DMS153 (cell line): Measurements from ENCODE around the gene CTIF.
"Not testable (repeated sequence)": the region's sequence is repeated elsewhere in the genome, so short reads cannot be mapped to it uniquely, and the experiment has no call there.

ENCODE experiments used
- DNase-seq: peaks from one replicate; lab custom pipeline; 2025; lab: John Stamatoyannopoulos, UW

CTIF gene

DNA sequence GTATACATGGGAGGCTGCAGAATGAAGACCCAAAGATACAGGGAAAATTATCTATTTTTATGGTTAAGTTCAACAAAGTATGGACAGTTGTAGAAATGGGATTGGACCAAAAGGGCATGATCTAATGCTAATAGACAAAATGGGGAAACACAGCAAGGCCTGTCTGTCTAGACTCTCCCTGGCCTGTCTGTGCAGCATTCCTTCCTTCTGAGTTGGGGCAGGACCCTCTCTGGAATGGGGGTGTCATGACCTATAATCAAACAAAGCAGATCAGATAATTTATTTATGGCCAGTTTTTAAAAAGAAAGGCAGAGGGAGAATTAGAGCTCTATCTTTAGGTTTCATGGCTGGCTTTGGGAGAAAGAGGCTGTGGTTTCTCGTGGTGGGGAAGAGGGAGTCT lies 104.4 kb downstream of the CTIF start:
- DNase-seq: no peak

DNA sequence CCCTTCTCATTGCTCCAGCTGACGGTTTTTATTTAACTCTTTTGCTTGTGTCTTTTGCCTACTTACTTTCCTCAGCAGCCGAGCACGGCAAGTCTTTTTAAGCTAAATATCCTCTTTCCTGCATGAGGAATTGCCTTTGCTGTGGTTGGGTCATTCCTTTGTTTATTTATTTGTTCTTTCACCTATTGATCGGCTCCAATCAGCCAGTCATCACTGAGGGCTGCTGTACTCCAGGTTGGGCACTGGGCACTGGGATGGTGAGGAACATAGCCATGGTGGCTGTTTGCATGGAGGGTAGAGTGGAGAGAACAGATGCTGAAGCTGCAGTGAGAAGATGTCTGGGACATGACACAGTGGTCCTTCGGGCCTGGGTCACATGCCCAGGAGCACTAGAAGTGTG lies 105.2 kb downstream of the CTIF start:
- no peak for DNase-seq

DNA sequence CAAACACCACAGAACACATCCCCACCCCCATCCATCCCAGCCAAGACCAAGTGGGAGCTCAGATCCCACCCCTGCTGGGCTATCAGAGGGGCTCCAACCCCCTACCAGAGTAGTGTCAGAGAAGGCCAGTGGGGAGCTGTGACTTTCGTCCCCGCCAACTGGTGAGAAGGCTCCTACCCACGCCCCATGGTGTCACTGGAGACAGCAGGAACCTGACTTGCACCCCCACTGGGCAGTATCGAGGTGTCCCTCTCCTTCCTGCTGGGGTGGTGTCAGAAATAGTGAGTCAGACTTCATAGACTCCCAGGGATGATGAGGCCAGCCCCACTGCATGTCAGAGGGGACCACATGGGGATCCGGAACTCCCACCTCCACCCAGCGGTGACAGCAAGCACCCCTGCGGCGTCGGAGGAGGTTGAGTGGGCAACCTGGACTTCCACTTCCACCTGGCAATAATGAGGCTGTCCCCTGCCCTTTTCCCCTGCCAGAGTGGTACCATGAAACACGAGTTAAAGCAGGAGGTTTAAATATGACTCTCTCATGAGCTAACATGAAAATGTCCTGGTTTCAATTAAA lies 106.7 kb downstream of the CTIF start:
- DNase-seq: no peak

DNA sequence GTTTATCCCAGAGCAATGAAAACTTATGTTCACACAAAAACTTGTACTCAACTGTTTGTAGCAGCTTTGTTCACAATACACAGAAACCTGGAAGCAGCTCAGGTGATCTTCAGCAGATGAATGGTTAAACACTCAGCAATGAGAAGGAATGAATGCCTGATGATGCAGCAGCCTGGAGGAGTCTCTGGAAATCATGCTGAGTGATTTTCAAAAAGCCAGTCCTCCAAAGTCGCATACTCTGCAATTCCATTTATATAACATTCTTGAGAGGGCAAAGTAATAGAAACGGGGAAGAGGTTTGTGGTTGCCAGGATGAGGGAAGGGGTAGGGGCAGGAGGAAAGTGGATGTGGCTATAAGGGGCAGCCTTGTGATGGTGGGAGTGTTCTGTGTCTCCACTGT lies 108.1 kb downstream of the CTIF start:
- DNase-seq: no peak

DNA sequence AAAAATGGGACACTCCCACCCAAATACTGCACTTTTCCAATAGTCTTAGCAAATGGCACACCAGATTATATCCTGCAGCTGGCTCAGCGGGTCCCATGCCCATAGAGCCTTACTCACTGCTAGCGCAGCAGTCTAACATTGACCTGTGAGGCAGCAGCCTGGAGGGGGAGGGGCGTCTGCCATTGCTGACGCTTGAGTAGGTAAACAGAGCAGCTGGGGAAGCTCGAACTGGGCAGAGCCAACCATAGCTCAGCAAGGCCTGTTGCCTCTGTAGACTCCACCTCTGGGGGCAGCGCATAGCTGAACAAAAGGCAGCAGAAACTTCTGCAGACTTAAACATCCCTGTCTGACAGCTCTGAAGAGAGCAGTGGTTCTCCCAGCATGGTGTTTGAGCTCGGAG lies 110.4 kb downstream of the CTIF start:
- peak; percentile 33 for DNase-seq

DNA sequence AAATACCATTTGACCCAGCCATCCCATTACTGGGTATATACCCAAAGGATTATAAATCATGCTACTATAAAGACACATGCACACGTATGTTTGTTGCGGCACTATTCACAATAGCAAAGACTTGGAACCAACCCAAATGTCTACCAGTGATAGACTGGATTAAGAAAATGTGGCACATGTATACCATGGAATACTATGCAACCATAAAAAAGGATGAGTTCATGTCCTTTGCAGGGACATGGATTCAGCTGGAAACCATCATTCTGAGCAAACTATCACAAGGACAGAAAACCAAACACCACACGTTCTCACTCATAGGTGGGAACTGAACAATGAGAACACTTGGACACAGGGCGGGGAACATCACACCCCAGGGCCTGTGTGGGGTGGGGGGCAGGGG lies 115.8 kb downstream of the CTIF start:
- DNase-seq: not testable (repeated sequence)

DNA sequence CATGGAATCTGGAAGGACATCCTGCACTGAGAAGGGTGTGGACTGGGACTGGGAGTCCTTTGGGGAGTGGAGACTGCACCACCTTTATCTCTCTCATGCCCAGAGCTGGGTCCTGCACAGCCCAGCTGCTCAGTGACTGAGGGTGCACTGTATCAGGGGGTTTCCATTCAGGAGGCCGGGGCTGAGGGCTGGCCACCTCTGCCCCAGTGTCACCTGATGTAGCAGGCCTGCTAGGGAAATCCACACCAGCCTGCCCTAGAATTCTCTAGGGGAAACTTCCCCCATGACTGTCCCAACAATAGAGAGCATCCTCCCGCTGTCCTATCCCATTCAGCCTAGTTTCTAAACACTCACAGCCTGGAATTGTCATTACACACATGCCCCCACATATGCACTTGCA lies 116.7 kb downstream of the CTIF start:
- no peak for DNase-seq

DNA sequence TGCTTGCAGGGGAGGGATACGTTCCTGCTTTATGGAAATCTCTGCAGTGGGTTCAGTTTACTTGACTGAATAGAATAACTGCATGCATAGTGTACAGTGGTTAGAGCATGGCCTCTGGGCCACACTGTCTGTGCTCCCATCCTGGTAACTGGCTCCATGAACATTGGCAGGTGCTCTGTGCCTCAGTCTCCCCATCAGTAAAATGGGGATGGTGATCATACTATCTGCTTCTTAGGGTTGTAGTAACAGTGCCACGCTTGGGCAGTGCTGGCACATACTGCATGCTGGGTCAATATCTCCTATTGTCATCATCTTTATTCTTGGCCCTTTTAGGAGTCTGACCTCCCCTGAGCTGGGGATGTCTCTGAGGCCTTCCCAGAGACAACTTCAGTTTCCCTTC lies 117.3 kb downstream of the CTIF start:
- DNase-seq: no peak

DNA sequence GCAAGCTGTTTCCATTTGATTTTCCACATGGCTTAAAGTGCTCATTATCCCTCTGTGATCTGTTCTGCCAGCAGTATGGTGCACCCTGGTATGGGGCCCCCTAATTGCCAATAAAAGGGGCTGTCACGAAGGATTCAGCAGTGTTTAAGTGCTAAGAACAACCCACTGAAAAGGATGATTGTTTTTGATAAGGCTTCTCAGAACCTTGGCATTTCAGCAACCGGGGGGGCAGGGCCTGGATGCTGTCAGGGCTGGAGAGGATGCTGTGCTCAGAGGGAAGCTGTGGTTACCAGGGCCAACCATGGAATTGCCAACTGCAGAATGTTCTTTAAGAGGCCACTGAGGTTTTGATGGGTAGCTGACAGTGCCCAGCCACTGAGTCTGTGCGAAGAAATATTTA lies 117.8 kb downstream of the CTIF start:
- DNase-seq: no peak

DNA sequence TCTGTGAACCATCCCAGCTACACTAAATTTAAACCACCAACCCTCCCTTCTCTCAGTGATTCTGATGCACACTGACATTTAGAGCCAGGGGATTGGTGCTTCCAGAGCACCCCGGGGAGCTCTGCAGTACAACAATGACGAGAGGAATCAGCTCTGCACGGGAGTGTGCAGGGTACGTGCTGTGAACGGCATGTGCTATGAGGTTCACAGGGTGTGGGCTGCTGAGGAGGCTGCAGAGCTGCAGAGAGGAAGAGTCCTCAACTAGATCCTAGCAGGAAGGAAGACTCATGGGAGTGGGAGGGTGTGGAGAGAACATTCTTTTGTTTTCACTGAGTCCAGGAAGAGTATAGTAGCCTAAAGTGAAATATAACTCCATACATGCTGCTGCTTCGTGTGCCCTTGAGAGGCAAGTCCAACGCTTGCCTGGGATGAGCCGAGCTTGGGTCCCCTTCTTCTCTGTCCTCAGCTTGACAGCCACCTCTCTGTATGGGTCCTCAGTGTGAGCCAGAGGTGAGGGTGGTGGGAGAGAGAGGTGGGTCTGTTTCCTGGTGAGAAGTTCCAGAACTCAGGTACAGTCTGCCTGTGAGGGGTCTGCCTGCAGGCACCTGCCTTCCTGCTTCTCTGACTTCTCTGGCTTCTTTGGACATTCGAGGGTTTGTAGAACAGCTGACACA lies 118.8 kb downstream of the CTIF start:
- DNase-seq: no peak

DNA sequence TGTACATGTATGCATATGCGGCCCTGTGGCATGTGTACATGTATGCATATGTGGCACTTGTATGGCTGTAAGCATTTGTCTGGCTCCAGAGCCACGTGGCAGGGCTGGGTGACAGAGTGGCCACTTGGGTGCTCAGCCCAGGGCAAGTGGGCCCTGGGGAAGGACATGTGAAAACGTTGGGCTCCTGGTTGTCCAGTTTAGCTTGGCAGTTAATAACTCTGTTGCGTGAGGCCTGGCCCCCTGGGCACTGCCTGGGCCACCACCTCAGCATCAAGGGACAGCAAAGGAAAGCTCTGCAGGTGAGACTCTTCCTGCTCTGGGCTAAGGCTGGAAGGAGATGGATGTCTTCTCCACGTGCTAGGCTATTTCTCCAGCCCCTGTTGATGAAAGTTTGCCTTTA lies 119.9 kb downstream of the CTIF start:
- no peak for DNase-seq

DNA sequence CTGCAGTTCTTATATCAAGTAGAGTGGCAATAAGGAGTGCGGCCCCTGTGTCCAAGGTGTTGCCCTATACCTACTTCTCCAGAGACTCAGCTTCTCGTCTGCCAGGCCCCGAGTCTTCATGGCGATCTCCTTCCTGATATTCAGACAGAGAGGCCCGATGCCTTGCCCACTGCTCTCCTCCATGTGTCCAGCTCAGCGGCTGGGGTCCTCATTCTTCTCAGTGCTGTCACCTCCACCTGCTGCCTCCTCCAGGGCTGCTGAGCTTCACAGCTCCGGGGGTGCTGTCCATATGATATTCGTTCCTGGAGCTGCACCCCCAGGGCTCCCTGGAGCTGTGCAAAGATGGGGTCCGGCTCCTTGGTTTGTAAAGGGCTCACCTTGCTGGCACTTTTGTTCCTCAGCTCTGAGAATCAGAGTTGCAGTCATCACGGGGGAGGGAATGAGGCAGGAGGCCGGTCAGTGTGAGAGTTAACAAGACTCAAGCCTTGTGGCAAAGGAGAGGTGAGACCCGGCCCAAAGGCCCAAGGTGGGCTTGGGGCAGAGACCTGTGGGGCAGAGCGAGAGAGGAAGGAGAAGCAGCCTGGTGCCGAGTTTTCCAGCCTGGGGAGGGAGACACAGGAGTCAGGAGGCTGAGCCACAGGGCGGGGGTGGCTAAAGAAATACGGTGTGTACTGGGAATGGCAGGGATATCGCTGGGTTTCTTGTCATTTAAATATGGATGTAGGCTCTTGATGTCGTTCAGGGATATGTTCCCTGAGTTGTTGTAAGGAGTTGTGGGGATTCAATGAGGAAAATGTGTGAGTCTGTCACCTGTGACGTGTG lies 120.6 kb downstream of the CTIF start:
- no peak for DNase-seq

DNA sequence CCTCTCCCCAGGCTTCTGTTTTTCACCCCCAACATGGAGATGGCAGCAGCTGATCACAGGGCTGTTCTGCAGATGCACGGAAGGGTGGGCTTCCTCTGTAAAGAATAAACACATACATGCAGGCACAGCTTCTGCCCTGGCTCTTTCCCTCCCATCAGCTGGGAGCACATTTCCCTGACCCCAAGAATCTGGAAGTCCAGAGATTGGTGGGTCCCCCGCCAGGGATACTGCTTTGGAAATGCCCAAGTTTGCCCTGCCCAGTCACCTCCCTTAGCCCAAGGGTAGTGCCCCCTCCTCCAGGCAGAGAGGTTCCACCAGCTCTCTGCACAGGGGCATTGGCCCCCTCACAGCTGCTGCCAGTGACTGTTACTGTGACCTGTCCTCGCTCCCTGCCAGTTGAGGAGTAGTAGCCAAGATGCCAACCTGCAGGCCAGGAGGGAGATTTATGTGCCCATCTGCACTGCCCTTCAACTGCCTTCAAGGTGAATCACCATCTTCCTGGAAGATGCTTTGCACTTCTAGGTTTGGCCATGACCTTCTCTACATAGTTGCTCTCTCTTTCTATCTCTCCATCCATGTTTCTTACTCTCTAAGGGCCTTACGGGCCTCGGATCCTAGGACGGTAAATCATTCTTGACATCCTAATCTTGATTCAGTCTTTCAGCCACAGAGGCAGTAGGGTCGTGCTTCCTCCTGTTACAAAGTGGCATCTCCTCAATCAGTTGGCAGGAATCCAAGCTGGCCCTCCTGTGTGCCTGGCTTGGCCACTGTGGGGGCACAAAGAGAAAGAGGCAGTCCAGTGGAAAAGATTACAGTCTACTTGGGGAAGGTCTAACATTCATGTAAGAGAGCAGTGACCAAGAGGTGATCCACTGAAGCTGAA lies 121.8 kb downstream of the CTIF start:
- no peak for DNase-seq

DNA sequence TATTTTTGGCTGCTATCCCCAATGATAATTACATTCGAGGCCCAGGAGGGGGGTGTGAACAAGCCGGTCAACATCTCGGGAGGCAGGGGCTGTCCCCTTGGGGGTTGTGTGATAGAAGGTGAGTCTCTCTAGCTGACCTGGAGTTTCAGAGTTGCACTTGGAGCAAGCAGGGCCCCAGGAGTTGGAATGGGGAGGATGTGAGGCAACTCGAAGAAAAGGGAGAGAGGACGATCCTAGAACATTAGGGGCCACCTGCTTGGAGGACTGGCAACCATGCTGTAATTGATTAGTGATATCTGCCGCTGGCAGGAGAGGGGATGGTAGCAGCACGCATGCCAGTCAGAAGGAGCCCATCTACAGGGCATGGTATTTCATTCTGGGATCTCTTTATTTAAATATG lies 122.6 kb downstream of the CTIF start:
- DNase-seq: no peak

DNA sequence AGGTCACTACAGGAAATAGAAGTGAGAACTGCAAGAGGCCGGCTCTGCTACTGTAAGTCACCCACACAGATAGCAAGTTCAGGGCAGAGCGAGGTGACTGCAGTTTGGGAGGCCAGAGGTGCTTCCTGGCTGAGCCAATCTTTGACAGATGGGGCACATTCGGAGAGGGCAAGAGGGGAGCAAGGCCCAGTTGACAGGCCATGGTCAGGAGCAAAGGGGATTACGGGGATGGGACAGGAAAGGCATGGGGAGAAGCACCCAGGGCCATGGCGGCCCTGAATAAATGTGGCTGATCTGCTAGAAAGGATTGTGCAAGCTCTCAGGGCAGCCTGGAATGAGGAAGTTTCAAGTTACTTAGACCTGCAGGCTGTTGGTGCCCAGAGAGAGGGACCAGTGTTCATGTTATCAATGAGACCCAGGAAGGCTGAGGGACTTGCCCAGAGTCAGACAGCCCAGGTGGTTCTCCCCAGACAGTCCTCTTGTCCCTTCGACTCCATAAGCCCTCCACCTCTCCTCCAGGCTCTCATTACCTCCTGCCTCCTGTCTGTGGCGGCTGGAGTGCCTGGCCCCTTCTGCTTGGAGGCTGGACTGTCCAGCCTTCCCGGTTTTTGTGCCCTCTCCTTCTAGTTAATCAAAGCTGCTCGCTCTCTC lies 123.3 kb downstream of the CTIF start:
- DNase-seq: peak; percentile 28

DNA sequence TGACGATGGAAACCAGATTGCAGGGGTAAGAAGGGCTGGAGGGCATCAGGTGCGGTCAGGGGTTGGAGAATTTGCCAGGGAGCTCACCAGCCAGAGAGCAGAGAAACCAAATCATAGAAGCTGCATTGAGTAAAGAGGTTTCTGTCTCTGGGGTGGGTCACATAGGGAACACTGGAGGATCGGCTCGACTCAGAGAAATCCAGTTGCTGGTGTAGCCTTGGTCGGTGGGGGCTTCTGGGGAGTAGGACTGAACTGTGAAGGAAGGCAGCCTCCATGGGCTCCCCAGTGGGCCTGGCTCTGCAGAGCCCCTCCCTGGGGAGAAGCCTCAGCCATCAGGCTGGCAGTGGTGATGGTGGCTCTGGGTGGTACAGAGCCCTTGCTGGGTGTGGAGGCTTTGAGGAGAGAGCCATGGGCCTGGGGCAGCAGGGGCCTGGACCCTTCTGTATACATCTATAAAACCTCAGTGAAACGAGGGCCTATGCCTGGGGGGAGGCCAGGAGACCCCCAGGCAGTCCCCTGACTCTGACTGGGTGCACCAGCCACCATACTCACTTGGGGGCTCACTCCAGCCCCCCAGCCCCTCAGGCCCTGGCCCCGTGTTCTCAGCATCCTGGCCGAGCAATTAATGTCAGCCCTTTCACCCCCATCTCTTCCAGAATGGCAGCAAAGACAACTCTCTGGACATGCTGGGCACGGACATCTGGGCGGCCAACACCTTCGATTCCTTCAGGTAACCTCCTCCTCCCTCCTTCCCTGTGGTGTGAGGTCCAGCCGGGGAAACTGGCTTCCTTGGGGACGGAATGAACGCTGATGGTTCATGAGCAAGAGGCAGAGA lies 124.5 kb downstream of the CTIF start:
- no peak for DNase-seq

DNA sequence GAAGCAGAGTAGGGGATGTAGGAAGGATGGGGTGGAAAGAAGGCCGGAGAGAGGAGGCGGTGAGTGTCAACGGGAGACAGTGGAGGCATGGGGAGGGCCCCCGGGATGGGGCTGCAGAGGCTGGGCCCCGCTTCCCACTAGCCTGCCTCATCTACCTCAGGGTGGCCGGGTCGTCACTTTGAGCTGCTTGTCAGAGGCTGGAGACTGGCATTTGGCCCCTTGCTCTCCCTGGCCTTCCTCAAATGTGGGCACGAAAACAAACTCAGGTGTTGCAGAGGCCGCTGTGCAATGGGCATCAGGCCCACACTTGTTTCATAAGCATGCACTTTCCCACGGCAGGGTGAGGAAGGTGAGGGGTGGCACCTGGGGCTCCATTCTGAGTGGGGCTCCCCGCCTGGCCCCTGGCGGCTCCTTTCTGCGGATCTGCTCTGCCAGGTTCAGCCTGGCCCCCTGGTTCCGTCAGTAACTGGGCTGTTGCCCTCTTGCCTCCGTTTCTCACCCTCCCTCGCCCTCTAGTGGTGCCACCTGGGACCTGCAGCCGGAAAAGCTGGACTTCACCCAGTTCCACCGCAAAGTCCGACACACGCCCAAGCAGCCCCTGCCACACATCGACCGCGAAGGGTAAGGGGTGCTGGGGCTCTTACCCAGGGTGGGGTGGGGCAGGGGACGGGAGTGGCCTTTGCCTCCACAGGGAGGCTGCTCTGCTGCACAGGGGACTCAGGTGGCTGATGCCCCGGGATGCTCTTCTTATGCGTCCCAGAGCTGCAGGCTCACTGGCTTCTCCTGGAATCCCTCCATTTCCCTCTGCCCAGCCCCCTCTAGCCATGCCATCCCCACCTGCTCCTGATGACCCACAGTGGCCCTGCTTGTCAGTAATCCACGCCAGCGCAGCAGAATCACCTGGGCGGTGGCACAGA lies 125.4 kb downstream of the CTIF start:
- DNase-seq: no peak

DNA sequence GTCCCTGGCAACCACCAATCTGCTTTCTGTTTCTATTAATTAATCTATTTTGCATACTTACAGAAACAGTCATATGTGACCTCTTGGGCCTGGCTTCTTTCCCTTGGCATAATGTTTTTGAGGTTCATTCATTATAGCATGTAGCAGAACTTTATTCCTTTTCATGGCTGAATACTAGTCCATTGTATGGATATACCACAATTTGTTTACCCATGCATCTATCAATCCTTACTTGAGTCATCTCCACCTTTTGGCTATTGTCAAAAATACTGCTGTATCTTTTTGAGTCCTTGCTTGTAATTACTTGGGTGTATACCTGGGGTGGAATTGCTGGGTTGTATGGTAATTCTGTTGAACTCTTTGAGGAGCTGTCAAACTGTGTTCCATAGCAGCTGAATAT lies 126.8 kb downstream of the CTIF start:
- no peak for DNase-seq

DNA sequence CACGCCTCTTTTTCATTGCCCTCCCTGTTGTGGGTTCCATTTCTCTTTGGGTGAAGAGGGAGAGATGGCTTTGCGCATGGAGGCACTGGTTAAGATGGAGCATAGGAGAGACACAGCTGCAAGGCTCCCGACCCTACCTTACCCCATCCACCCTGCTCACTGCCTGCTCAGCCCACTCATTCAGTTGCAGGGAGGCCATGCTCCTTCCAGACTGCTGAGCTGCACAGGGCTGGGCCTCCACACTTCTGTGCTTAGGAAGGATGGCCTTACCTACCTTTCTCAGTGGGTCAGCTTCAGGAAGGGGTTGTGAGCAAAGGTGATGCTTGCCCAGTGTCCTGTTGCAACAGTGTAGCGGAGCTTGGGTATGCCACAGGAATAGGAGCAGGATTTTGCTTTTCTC lies 127.8 kb downstream of the CTIF start:
- DNase-seq: no peak
